HG03175 (cell line): ENCODE results near the gene URGCP.
"Not testable (repeated sequence)": the region's sequence is repeated elsewhere in the genome, so short reads cannot be mapped to it uniquely, and the experiment has no call there.

Source experiments
- ATAC-seq: cut with Tn5 transposase; IDR thresholded peaks from one replicate; pipeline ENCODE4 v1.9.1; 2021; ENCODE audit warnings: mild to moderate bottlenecking, moderate library complexity; ENCODE audit not compliant: unreplicated experiment

URGCP gene

GRCh38 chr7:43922726-43923125 is 16.3 kb upstream of the URGCP start:
- no peak for ATAC-seq

- no peak for ATAC-seq
Measured at GRCh38 chr7:43921423-43921822, 15.0 kb upstream of the URGCP start.

GRCh38 chr7:43915907-43916306 is 9.5 kb upstream of the URGCP start:
- no peak for ATAC-seq

GRCh38 chr7:43914795-43915194 is 8.4 kb upstream of the URGCP start:
- ATAC-seq: no peak

- peak; percentile 29 for ATAC-seq
Measured at GRCh38 chr7:43905956-43906330, 453 bp downstream of the URGCP start.

- no peak for ATAC-seq
Measured at GRCh38 chr7:43905209-43905946, 1.0 kb downstream of the URGCP start.

GRCh38 chr7:43904533-43905208 is 1.7 kb downstream of the URGCP start:
- no peak for ATAC-seq

- no peak for ATAC-seq
Measured at GRCh38 chr7:43902542-43903054, 3.8 kb downstream of the URGCP start.

GRCh38 chr7:43898571-43898970 is 7.8 kb downstream of the URGCP start:
- ATAC-seq: not testable (repeated sequence)

- no peak for ATAC-seq
Measured at GRCh38 chr7:43895847-43896415, 10.5 kb downstream of the URGCP start.

GRCh38 chr7:43891069-43891955 is 15.1 kb downstream of the URGCP start:
- no peak for ATAC-seq

GRCh38 chr7:43890468-43890867 is 15.9 kb downstream of the URGCP start:
- no peak for ATAC-seq

GRCh38 chr7:43888993-43889945 is 17.1 kb downstream of the URGCP start:
- ATAC-seq: no peak

- no peak for ATAC-seq
Measured at GRCh38 chr7:43884617-43885016, 21.8 kb downstream of the URGCP start.

- no peak for ATAC-seq
Measured at GRCh38 chr7:43884209-43884608, 22.2 kb downstream of the URGCP start.

- no peak for ATAC-seq
Measured at GRCh38 chr7:43880596-43880995, 25.8 kb downstream of the URGCP start.

GRCh38 chr7:43879477-43879876 is 26.9 kb downstream of the URGCP start:
- no peak for ATAC-seq

GRCh38 chr7:43878867-43879266 is 27.5 kb downstream of the URGCP start:
- no peak for ATAC-seq

- ATAC-seq: no peak
Measured at GRCh38 chr7:43877968-43878864, 28.2 kb downstream of the URGCP start.
